Hematopoietic multipotent progenitor cell treated with erythropoietin and hydrocortisone succinate and interleukin-3 and kit ligand, for 6 days (in vitro differentiated cells): ENCODE measurements around the gene YAP1.
"Not testable (repeated sequence)": the region's sequence is repeated elsewhere in the genome, so short reads cannot be mapped to it uniquely, and the experiment has no call there.

ENCODE experiments used
- DNase-seq: peaks from one replicate; pipeline ENCODE4 v3.0.0-alpha.2; 2015

The YAP1 gene

DNA sequence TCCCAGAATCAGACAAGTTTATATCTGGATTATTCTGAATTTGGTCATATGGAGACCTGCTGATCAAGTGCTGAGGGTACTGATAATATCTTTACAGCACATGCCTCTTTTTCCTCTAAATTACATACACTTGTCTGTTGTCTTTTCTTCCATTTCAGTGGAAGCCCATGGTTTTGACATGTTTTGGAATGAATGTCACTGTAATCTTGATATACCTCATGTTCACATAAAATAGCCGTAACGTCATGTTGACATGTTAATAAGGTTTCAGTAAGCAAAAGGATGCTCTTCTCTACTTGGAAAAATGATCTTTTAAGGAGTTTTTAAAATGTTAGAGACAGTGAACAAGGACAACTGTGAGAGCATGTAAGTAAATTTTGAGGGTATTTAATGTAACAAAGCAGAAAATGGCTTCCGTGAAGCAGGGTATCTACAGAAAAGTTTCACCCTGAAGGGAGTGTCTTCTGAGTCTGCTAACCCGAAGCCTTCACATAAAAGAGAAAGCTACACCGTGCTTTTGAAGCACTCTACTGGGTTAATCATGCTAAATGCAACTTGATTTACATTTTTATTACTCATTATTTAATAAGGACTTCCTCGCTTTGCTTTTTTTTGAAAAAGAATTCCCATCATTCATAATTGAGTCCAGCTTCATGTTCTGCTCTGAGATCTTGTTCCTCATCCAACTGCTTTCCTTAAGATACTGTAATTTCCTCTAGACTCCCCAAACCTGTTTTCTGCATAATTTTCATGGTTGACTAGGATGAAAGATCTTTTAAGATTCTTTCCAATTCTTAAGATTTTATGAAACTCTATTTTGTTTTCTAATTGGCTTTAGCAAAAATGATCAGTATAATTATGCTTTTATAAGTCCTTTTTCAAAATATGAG is 56.2 kb downstream of the YAP1 start:
- DNase-seq = no peak

DNA sequence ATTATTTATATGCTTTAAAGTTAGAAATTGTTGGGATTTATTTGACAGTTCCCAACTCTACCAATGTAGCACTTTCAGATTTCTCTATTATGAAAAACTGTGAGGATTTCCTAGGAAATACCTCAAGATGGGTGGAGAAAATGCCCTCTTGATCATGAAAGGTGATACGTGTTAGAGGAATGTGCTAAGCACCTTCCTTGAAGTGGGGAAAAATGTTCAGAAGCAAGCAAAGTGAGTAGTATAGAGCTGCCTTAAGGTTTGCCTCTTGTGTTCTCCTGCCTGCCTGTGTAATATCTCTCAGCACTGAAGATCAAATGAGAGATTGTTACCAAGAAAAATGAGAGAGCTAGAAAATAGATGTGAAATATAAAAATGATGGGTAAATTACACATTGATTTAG is 58.2 kb downstream of the YAP1 start:
- no peak for DNase-seq

DNA sequence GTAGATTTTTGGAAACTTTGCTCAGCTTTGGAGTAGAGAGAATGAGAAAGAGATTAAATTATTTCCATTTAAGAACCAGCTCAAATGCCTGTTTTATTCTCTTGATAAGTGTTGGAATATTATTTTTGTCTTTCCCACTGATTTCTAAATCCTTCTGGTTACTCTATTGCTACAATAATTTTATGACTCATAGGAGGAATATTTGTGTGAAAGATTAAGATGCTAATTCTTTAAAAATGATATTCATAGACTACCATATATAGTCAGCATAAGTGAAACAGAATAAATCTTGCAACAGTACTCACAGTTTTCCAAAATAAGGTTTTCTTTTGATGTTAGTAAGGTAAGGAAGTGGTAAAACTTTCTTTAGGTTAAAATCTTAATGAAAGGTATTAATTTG is 60.9 kb downstream of the YAP1 start:
- no peak for DNase-seq

- DNase-seq = no peak
These were observed 62.0 kb downstream of the YAP1 start for GRCh38 chr11:102172127-102172848.

- DNase-seq = no peak
These were observed 66.9 kb downstream of the YAP1 start for GRCh38 chr11:102177126-102177525.

- no peak for DNase-seq
These were observed 67.9 kb downstream of the YAP1 start for GRCh38 chr11:102177974-102178631.

GRCh38 chr11:102179371-102179770 is 69.1 kb downstream of the YAP1 start:
- no peak for DNase-seq

- DNase-seq = no peak
These were observed 74.2 kb downstream of the YAP1 start for GRCh38 chr11:102184269-102184987.

DNA sequence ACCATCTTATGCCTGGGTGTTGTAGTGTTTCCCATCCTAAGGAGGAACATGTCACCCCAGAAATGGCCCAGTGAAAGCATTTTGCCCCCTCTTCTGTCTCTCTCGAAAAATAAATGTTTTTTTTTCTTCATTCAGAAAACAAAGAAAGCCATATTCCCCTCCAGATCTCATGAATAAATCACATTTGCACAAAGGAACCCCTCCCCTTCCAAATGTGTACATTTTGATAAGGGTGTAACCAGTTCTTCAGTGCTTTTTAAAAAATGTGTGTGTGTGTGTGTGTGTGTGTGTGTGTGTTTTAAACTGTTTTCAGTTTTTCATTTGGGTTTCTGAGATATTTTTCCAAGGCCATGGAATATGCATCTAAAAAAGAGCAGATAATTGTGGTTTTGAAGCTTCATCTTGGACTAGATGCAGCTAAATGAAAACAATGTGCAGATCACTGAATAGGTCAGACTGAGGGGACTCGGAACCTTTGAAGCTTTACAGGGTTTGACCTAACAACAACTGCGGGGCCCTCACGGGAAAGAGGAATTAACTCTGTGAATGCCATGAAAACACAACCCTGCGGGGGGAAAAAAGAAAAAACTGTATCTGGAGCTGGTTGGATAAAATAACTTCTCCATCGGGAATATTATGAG is 76.4 kb downstream of the YAP1 start:
- DNase-seq = no peak

DNA sequence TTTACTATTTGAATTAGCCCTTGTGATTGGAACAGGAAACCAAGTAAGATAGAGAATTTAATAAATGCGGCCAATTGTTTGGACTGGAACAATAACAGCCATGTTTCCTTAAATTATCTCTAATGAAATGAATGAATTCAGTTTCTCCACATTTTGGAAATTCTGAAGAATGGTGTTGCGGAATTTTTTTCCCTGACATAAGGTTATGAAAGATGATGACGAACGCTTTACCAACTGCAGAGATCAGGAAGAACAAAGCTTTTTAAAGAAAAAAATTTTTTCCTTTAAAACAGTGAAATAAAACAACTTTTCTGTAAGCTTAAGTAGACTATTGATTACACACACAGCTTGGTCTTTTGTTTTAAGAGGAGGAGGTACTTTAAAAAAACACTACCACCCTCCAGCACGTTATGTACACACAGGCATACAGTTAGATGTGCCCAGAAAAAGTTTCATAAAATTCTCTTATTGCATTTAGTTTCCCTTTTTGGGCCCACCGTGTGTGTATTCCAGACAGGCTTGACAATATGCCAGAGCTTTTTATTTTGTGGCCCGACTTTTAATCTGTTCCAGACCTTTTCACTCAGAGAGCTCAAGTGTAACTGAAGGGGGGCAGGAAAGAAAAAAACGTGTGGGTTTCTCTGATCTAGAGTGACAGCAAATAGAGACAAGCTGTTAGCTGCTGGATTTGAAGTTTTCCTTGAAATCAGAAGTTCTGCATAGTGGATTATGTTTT is 77.3 kb downstream of the YAP1 start:
- no peak for DNase-seq

DNA sequence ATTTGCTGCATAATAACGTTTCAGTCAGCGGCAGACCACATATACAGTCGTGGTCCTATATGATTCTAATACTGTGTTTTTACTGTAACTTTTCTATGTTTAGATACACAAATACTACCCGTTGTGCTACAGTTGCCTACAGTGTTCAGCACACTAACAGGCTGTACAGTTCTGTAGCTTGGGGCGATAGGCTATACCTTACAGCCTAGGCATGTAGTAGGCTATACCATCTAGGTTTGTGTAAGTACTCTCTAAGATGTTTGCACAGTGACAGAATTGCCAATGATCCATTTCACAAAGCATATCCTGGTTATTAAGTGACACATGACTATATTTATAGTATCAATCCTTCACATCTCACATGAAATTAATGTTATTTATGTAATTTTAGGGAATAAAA is 78.2 kb downstream of the YAP1 start:
- no peak for DNase-seq

DNA sequence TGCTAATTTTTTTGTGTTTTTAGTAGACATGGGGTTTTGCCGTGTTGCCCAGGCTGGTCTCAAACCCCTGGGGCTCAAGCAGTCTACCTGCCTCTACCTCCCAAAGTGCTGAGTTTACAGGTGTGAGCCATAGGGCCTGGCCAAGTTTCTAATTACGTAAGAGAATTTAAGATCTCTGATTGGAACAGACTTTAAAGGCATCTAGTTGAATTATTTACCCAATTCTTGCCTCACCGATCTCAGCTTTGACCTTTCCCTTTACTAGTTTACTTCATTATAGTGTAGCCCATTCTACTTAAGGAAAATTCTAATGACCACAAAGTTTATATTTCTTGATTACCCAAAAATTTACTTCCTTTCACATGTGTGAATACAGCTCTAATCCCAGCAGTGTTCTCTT is 81.6 kb downstream of the YAP1 start:
- DNase-seq = no peak

GRCh38 chr11:102192349-102193066 is 82.3 kb downstream of the YAP1 start:
- DNase-seq = no peak

GRCh38 chr11:102194257-102194656 is 84.0 kb downstream of the YAP1 start:
- no peak for DNase-seq

DNA sequence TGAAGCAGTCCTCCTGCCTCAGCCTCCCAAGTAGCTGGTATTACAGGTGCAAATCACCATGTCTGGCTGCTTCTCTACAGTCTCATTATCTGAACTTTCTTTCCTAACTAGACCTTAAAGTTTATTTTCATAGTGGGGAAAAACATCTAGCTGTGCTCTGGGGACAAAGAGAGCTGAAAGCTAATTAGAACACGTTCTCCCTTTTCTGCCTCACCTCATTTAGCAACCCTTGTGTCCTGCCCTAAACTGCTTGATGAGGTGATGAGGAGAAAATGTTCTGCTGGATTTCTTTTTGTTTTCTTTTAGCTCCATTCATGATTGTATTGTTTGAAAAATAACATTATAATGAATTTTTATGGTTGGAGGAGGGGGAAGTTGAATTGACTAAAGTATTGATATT is 84.7 kb downstream of the YAP1 start:
- no peak for DNase-seq

DNA sequence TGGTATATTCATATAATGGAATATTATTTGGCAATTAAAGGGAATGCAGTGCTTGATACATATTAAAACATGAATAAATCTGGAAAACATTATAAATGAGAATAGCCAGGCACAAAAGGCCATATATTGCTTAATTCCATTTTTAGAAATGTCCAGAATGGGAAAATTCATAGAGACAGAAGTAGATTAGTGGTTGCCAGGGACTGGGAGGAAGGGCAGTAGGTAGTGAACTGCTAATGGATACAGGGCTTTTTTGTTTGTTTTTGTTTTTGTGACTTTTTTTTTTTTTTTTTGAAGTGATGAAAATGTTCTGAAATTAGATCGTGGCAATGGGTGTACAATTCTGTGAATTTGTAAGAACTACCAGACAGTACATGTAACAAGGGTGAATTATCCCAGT is 86.1 kb downstream of the YAP1 start:
- DNase-seq = no peak

- no peak for DNase-seq
These were observed 86.6 kb downstream of the YAP1 start for GRCh38 chr11:102196816-102197215.

DNA sequence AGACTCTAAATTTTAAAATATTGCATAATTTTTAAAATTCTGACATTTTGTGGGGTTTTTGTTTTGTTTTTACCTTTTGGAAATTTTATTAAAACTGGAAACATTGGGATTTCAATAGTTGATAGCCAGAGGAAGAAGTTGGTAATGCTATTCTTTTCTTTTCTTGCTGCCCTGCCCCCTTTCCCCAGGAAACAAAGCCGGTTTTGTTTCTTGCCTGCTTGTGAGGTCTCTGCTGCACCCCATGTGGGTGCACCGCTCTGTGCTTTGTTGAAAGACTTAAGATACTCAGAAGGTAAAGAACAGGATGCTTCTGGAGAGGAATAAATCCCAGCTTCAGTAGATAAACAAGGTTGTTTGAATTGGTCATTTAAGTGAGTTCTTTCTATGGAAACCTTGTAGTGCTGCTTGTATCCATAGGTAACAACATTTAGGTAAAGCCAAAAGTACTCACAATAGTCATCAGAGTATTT is 87.5 kb downstream of the YAP1 start:
- DNase-seq = no peak

DNA sequence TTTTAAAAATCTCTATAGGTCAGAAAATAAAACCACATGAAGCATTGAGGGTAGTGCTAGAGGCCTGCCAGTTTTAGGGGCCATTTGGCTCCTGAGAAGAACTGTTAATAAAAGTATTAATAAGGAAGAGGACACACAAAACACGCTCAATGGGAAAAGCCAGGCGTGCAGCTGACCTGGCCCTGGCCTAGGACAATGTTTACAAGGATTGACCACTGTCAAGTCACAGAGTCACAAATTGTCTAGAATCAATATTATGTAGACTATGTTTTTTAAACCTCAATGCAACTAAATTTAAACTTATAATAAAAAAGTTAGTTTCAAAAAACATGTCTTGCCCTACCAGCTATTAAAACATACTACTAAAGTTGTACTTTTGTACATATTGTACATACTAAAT is 89.4 kb downstream of the YAP1 start:
- no peak for DNase-seq

- not testable (repeated sequence) for DNase-seq
These were observed 90.1 kb downstream of the YAP1 start for GRCh38 chr11:102200325-102200724.

GRCh38 chr11:102201776-102202175 is 91.5 kb downstream of the YAP1 start:
- no peak for DNase-seq
